ENCODE data around the gene OLIG2. TPM values are rescaled to one million over a fixed set of nuclear protein-coding genes. Genes with fewer than 3 reads are reported as not detected.

Gene OLIG2
- polyA plus RNA-seq, 1 experiment, result not detected

DNA sequence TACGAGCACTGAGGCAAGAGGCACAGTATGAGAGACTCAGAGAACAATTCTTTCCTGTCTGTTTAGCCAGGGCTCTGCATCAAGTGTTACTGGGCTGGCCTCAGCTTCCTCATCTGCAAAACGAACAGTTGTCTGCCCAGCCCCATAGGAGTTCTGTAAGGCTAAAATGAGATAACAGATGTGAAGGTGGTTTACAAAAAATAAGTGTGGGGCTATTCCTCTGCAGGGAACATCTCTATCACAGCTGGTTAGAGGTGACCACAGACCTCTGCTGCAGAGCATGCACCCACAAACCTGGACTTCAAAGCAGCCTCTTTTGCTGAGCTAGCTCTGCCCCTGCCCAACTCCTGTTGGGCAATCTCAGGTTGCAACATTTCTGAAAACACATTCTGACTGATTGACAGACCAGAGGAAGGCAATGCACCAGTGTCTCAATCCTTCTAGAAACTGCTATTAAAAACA is 33.7 kb downstream of the OLIG2 start:
- CTCF ChIA-PET, result no interaction called here

DNA sequence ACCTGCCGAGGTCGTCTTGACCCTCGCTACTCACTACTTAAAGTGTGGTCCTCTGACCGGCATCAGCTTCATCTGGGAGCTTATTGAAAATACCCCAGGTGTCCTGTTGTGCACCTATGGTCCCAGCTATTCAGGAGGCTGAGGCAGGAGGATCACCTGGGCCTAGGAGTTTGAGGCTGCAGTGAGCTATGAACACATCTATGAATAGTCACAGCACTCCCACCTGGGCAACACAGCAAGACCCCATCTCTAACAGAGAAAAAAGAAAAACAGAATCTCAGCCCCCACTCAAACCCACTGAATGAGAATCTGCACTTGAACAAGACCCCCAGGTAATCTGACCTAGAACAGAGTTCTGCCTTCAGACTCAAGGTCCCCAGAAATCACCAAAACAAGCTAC is 35.5 kb downstream of the OLIG2 start:
- DNase-seq (ENCODE audit: low read depth, low spot score), result no peak
- Histone ChIP-seq H3K27ac (ENCODE audit: low read depth, low read length) (no peak overlapping the region), H3K9me3 (ENCODE audit: control insufficient read depth, insufficient read depth, low read length) (no peaks in the 10 kb centered on the region), H3K27me3 (ENCODE audit: control insufficient read depth, insufficient read depth, low read length) (peaks cover 43% of the 10 kb centered on the region), H3K4me3 (ENCODE audit: low read depth, low read length) (no peak overlapping the region)
- TF ChIP-seq, protein P1, sequence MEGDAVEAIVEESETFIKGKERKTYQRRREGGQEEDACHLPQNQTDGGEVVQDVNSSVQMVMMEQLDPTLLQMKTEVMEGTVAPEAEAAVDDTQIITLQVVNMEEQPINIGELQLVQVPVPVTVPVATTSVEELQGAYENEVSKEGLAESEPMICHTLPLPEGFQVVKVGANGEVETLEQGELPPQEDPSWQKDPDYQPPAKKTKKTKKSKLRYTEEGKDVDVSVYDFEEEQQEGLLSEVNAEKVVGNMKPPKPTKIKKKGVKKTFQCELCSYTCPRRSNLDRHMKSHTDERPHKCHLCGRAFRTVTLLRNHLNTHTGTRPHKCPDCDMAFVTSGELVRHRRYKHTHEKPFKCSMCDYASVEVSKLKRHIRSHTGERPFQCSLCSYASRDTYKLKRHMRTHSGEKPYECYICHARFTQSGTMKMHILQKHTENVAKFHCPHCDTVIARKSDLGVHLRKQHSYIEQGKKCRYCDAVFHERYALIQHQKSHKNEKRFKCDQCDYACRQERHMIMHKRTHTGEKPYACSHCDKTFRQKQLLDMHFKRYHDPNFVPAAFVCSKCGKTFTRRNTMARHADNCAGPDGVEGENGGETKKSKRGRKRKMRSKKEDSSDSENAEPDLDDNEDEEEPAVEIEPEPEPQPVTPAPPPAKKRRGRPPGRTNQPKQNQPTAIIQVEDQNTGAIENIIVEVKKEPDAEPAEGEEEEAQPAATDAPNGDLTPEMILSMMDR (IDR thresholded peaks at IDR 0.05; ENCODE audit: low read depth, low read length), result no peak
- ChIA-PET POLR2A (no interaction called here), CTCF (no interaction called here)

More for the DNA sequence above, 33.7 kb downstream of the OLIG2 start:
- POLR2A ChIA-PET, result no interaction called here
- Histone ChIP-seq H3K27me3 (ENCODE audit: control insufficient read depth, insufficient read depth, low read length) (peaks cover 33% of the 10 kb centered on the region), H3K27ac (ENCODE audit: low read depth, low read length) (no peak overlapping the region), H3K9me3 (ENCODE audit: control insufficient read depth, insufficient read depth, low read length) (no peaks in the 10 kb centered on the region), H3K4me3 (ENCODE audit: low read depth, low read length) (no peak overlapping the region)
- DNase-seq (ENCODE audit: low read depth, low spot score), result no peak
- TF ChIP-seq, protein P1 (IDR thresholded peaks at IDR 0.05; ENCODE audit: low read depth, low read length), result no peak

DNA sequence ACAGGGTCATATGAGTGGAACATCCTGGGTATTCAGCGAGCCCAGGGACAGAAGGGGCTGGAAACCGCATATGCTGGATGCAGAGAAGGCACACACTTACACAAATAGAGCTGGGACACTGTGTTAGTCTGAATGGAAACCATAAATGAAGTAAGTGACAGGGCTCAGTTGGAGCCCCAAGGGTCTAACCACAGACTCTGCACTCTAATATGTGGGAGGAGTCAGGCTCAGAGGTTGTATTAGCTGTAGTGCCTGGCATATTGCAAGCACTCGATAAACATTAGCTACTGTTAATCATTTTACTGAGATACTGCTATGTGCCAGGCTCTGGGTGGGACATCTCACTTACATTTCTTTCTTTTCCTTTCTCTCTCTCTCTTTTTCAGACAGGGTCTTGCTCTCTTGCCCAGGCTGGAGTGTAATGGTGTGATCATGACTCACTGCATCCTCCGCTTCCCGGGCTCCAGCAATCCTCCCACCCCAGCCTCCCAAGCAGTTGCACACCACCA is 37.7 kb downstream of the OLIG2 start:
- TF ChIP-seq, protein P1 (IDR thresholded peaks at IDR 0.05; ENCODE audit: low read depth, low read length), result no peak
- ChIA-PET POLR2A (no interaction called here), CTCF (no interaction called here)
- Histone ChIP-seq H3K9me3 (ENCODE audit: control insufficient read depth, insufficient read depth, low read length) (no peaks in the 10 kb centered on the region), H3K27ac (ENCODE audit: low read depth, low read length) (no peak overlapping the region), H3K27me3 (ENCODE audit: control insufficient read depth, insufficient read depth, low read length) (peaks cover 63% of the 10 kb centered on the region), H3K4me3 (ENCODE audit: low read depth, low read length) (no peak overlapping the region)
- no peak for DNase-seq (ENCODE audit: low read depth, low spot score)

DNA sequence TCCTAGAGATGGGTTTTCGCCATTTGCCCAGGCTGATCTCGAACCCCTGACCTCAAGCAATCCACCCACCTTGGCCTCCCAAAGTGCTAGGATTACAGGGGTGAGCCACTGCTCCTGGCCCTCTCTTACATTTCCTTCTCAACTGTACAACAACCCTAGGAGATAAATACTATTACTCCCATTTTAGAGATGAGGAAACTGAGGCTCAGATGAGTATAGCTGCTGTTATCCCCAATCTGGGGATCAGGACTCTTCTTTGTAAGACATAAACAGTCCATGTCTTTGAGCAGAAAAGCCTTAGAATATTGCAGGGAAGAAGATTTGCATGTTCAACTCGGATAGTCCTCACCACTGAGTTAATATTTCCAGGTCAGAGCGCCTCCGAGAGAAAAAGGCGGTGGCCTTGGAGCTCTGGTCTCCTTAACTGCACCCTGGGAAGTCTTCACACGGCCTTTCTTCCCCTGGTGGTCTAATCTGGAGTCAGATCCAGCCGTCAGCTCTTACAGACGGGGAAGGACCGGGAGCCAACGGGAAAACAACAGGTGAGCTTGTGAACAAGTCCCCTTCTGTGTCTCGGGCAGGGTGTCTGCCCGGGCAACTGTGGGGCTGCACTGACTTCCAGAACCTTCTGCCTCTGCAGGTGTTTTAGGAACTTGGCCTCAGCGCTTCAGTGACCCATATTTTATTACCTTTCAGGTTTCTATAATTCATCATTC is 38.3 kb downstream of the OLIG2 start:
- Histone ChIP-seq H3K9me3 (ENCODE audit: control insufficient read depth, insufficient read depth, low read length) (no peaks in the 10 kb centered on the region), H3K27me3 (ENCODE audit: control insufficient read depth, insufficient read depth, low read length) (peaks cover 66% of the 10 kb centered on the region), H3K27ac (ENCODE audit: low read depth, low read length) (no peak overlapping the region), H3K4me3 (ENCODE audit: low read depth, low read length) (no peak overlapping the region)
- POLR2A ChIA-PET, result no interaction called here
- CTCF ChIA-PET, result no interaction called here
- no peak for DNase-seq (ENCODE audit: low read depth, low spot score)
- TF ChIP-seq, protein P1 (IDR thresholded peaks at IDR 0.05; ENCODE audit: low read depth, low read length), result no peak

DNA sequence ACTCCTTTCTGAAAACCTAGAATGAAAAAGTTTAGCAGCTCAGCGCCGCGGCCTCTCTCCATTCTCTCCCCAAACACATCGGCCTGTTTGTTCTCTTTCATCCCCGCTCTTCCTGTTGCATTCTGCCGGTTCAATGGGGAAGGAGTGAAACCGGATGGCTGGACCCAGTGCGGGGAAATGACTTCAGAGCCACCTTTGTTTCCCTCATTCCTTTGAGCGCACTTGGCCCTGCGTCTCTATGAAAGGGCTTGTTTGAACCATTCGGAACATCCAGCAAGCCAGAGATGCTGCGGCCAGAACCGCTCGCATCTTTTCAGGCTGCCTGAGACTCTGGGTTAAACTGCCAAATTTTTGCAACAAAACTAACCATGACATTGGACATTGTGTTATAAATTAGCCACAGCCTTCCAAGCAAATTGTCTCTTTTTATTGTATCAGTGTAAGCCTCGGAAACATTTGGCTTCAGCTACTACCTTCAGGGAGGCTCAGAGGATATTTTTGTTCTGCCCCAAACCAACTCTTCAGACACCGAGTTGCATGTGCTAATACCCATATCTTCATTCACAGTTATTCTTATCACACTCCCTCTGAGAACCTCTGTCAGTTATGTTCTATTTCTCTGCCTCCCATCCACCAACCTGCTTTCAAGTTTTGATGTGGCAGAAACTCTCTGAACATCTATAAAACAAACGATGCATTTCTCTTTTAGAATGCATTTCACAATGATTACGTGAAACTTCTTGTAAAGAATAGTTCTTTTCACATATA is 39.1 kb downstream of the OLIG2 start:
- no peak for DNase-seq (ENCODE audit: low read depth, low spot score)
- CTCF ChIA-PET, result no interaction called here
- no peak overlapping the region for H3K4me3 ChIP-seq (ENCODE audit: low read depth, low read length)
- TF ChIP-seq, protein P1 (IDR thresholded peaks at IDR 0.05; ENCODE audit: low read depth, low read length), result no peak
- peaks cover 74% of the 10 kb centered on the region for H3K27me3 ChIP-seq (ENCODE audit: control insufficient read depth, insufficient read depth, low read length)
- H3K27ac ChIP-seq (ENCODE audit: low read depth, low read length), result no peak overlapping the region
- POLR2A ChIA-PET, result no interaction called here
- H3K9me3 ChIP-seq (ENCODE audit: control insufficient read depth, insufficient read depth, low read length), result no peaks in the 10 kb centered on the region; the same call in 1 of the 2 replicates
